Measurements from ENCODE around the gene ETFB. TPM values are rescaled to one million over a fixed set of nuclear protein-coding genes. Genes with fewer than 3 reads are reported as not detected.
A peak's percentile ranks its signal among the peaks of the same experiment; 100 is the strongest.

The ETFB gene
- total and polyA plus RNA-seq, 9 of the 15 experiments (the other 6 are each of a cell fraction or from before 2014, with no cell fraction given) = 18.1 to 143 (median 96.1) TPM

GRCh38 chr19:51339687-51340656, 26.2 kb downstream of the ETFB start (continued):
- no peak for TF ChIP-seq ZNF239 (CRISPR knock-in tag; IDR thresholded peaks at IDR 0.05)
- peak; percentile 94 for TF ChIP-seq TFAP4 (CRISPR knock-in tag; IDR thresholded peaks at IDR 0.05; ENCODE audit: borderline replicate concordance)
- TF ChIP-seq LARP7 (IDR thresholded peaks at IDR 0.05) = no peak
- 0 out of 2 replicates have a peak, but pooled peaks have one; percentile 31 for TF ChIP-seq PHB (CRISPR knock-in tag; IDR thresholded peaks at IDR 0.05)
- peak; percentile 60; the same call in 1 of the 2 replicates for TF ChIP-seq E2F5 (CRISPR knock-in tag; IDR thresholded peaks at IDR 0.05)
- TF ChIP-seq MITF (IDR thresholded peaks at IDR 0.05) = peak; percentile 68; the same call in 1 of the 2 replicates
- TF ChIP-seq JUNB (CRISPR knock-in tag; conservative IDR thresholded peaks at IDR 0.05) = no peak
- no peak for TF ChIP-seq NFE2L1 (tag; IDR thresholded peaks at IDR 0.05; ENCODE audit: borderline replicate concordance, low read depth)
- TF ChIP-seq ELF4 (CRISPR knock-in tag; IDR thresholded peaks at IDR 0.05) = no peak
- peak; percentile 32 for TF ChIP-seq ZFP36 (IDR thresholded peaks at IDR 0.05; ENCODE audit: low read depth, low read length, partially characterized antibody)
- no peak for TF ChIP-seq ZBTB12 (CRISPR knock-in tag; IDR thresholded peaks at IDR 0.05)
- peak; percentile 27; the same call in 1 of the 2 replicates for TF ChIP-seq MTA3 (IDR thresholded peaks at IDR 0.05; ENCODE audit: borderline replicate concordance)
- TF ChIP-seq ZNF431 (CRISPR knock-in tag; IDR thresholded peaks at IDR 0.05) = peak; percentile 82
- TF ChIP-seq MAX (CRISPR knock-in tag; IDR thresholded peaks at IDR 0.05) = peak; percentile 90
- TF ChIP-seq KLF1 (tag; IDR thresholded peaks at IDR 0.05) = peak; percentile 37; the same call in 1 of the 2 replicates
- peak; percentile 54; the same call in 1 of the 2 replicates for TF ChIP-seq NKRF (IDR thresholded peaks at IDR 0.05; ENCODE audit: borderline replicate concordance)
- TF ChIP-seq L3MBTL2 (IDR thresholded peaks at IDR 0.05) = peak; percentile 97

Data from K562 (cell line).